OCI-LY3 (cell line): ENCODE results near the gene CLSTN2.

ENCODE experiments used
- H2AFZ ChIP-seq: fragments of 200-600, 300-600 bp; shearing (Covaris generic); 2 replicates; pipeline ENCODE4 v1.6.0; 2014; ENCODE audit warnings: antibody characterized with exemption, low read depth, low read length
- H3K27ac ChIP-seq: fragments of 200-600, 300-600 bp; sonication (generic); 2 replicates; pipeline ENCODE4 v1.5.1; 2014; ENCODE audit warnings: mild to moderate bottlenecking, low read length, moderate library complexity, mixed read lengths
- H3K27me3 ChIP-seq: fragments of 200-600, 300-600 bp; sonication (generic); 2 replicates; pipeline ENCODE4 v1.6.1; 2014; ENCODE audit warnings: low read depth, low read length, mixed read lengths
- H3K36me3 ChIP-seq: fragments of 200-600, 300-600 bp; sonication (generic); replicated peaks from 2 replicates; pipeline ENCODE3; 2014; ENCODE audit warnings: low read depth, low read length, mixed read lengths
- H3K4me1 ChIP-seq: fragments of 300-600, 200-600 bp; sonication (generic); 2 replicates; pipeline ENCODE4 v1.6.1; 2014; ENCODE audit warnings: low read length, mixed read lengths
- H3K4me2 ChIP-seq: fragments of 200-600, 300-600 bp; sonication (generic); 2 replicates; pipeline ENCODE4 v1.6.1; 2014; ENCODE audit warnings: low read length, mixed read lengths
- H3K4me3 ChIP-seq: fragments of 300-600, 200-600 bp; sonication (generic); 2 replicates; pipeline ENCODE4 v1.5.1; 2014; ENCODE audit warnings: antibody characterized with exemption, mild to moderate bottlenecking, low read length, moderate library complexity
- H3K79me2 ChIP-seq: fragments of 300-600, 200-600 bp; shearing (Covaris generic); 2 replicates; pipeline ENCODE4 v1.6.1; 2014; ENCODE audit warnings: mild to moderate bottlenecking, low read length, mixed read lengths
- H3K9ac ChIP-seq: fragments of 300-600, 200-600 bp; shearing (Covaris generic); 2 replicates; pipeline ENCODE4 v1.6.0; 2014; ENCODE audit warnings: mild to moderate bottlenecking, low read length, moderate library complexity
- H3K9me3 ChIP-seq: fragments of 200-600, 300-600 bp; shearing (Covaris generic); 2 replicates; pipeline ENCODE4 v1.6.1; 2014; ENCODE audit warnings: low read length, mixed read lengths; ENCODE audit not compliant: insufficient read depth
- H4K20me1 ChIP-seq: fragments of 200-600, 300-600 bp; sonication (generic); 2 replicates; pipeline ENCODE4 v1.6.1; 2016; ENCODE audit warnings: low read length, mixed read lengths; ENCODE audit not compliant: insufficient read depth
- EZH2phosphoT487 ChIP-seq: fragments of 200-600 bp; shearing (Covaris generic); IDR thresholded peaks from 2 replicates; pipeline ENCODE4 v1.6.1; 2018; ENCODE audit warnings: antibody characterized with exemption, mixed run types, low read depth
- TF ChIP-seq, protein P1 (sequence below): fragments of 200-600, 300-600 bp; sonication (generic); IDR thresholded peaks from 2 replicates; pipeline ENCODE4 v1.5.1; 2014; ENCODE audit warnings: antibody characterized with exemption, low read length, low read depth

The CLSTN2 gene

DNA sequence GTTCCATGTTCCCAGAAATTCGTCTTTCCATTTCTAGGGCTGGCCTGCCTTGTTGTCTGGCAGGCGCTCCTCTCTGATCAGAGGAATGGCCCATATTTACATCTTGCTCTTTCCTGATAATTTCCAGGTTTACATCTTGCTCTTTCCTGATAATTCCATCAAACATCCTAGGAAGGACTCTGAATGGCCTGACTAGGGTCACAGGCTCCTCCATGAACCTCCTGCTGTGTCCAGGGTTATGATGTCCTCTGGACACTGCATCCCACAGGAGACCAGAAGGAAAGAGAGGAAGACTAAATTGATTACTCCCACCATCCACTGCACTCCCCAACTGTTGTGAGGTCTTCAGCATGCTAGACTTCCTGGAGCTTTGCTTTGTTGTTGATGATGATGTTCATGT, 75.4 kb downstream of the CLSTN2 start:
- no peak overlapping the region for H3K4me2 ChIP-seq
- H3K4me3 ChIP-seq = no peak overlapping the region
- H2AFZ ChIP-seq = no peak overlapping the region
- TF ChIP-seq, protein P1, sequence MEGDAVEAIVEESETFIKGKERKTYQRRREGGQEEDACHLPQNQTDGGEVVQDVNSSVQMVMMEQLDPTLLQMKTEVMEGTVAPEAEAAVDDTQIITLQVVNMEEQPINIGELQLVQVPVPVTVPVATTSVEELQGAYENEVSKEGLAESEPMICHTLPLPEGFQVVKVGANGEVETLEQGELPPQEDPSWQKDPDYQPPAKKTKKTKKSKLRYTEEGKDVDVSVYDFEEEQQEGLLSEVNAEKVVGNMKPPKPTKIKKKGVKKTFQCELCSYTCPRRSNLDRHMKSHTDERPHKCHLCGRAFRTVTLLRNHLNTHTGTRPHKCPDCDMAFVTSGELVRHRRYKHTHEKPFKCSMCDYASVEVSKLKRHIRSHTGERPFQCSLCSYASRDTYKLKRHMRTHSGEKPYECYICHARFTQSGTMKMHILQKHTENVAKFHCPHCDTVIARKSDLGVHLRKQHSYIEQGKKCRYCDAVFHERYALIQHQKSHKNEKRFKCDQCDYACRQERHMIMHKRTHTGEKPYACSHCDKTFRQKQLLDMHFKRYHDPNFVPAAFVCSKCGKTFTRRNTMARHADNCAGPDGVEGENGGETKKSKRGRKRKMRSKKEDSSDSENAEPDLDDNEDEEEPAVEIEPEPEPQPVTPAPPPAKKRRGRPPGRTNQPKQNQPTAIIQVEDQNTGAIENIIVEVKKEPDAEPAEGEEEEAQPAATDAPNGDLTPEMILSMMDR = no peak
- TF ChIP-seq EZH2phosphoT487 = no peak
- H3K4me1 ChIP-seq = no peaks in the 10 kb centered on the region
- H3K36me3 ChIP-seq = no peaks in the 10 kb centered on the region
- no peaks in the 10 kb centered on the region for H3K79me2 ChIP-seq
- no peak overlapping the region for H3K9ac ChIP-seq
- no peaks in the 10 kb centered on the region for H3K9me3 ChIP-seq
- no peak overlapping the region for H3K27ac ChIP-seq
- no peaks in the 10 kb centered on the region for H4K20me1 ChIP-seq
- peaks cover 3% of the 10 kb centered on the region; the same call in 1 of the 2 replicates for H3K27me3 ChIP-seq

DNA sequence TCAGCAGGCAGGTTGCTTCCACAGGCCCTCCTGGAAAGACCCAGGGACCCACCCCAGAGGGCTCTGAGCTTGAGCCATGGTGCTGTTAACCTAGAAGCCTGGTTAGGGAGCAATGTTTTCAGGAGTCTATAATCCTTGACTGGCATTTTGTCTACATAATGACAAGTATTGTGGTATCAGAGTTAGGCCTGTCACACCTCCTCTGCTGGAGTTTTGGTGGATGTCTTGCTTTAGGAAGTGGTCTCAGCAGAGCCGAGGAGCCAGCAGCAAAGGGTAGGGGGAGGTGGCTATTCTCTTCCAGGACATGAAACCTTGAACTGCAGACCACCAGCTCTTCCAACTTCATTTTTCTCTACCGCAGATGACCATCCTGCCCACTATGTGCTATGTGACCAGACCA, 76.1 kb downstream of the CLSTN2 start:
- H3K4me3 ChIP-seq = no peak overlapping the region
- H3K9ac ChIP-seq = no peak overlapping the region
- no peak overlapping the region for H2AFZ ChIP-seq
- no peaks in the 10 kb centered on the region for H3K36me3 ChIP-seq
- no peaks in the 10 kb centered on the region for H3K79me2 ChIP-seq
- 0 out of 2 replicates have a peak, but pooled peaks cover 3% of the 10 kb centered on the region for H3K27me3 ChIP-seq
- no peaks in the 10 kb centered on the region for H3K4me1 ChIP-seq
- TF ChIP-seq, protein P1 = no peak
- TF ChIP-seq EZH2phosphoT487 = no peak
- no peak overlapping the region for H3K4me2 ChIP-seq
- no peak overlapping the region for H3K27ac ChIP-seq
- no peaks in the 10 kb centered on the region for H4K20me1 ChIP-seq
- H3K9me3 ChIP-seq = no peaks in the 10 kb centered on the region

DNA sequence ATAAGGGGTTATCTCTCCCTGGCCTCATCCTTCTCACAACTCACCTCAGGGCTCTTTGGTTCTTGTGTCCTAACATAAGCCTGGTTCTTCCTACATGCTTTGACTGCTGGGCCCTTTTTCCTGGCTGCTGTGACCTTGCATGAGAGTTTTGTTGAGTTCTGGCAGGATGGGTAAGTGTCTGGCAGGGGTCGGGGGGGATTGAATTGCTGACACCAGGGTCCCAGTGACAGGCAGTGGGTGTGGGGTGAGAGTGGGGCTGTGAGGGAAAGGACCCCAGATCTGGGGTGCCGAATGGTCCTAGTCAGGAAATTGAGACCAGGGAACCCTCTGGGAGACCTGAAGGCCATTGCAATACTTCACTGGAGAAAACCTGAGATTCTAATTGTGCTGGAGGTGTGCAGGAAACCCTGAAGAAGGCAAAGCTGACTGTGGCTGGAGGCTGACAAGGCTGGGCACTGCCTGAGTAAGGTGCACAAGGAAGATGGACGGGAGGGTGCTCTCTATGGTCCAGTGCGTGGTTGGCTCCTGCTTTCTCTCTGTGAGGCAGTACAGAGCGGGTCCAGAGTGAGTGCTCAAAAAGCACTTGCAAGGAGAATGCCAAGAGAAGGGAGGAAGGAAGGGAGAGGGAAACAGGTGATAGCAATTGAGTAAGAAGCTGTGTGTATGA, 76.8 kb downstream of the CLSTN2 start:
- no peak for TF ChIP-seq EZH2phosphoT487
- TF ChIP-seq, protein P1 = no peak
- Histone ChIP-seq H3K9me3 (no peaks in the 10 kb centered on the region), H3K4me2 (no peak overlapping the region), H3K27ac (no peak overlapping the region), H2AFZ (no peak overlapping the region), H3K4me3 (no peak overlapping the region), H3K36me3 (no peaks in the 10 kb centered on the region), H3K4me1 (no peaks in the 10 kb centered on the region), H3K27me3 (no peaks in the 10 kb centered on the region), H4K20me1 (no peaks in the 10 kb centered on the region), H3K9ac (no peak overlapping the region), H3K79me2 (no peaks in the 10 kb centered on the region)

DNA sequence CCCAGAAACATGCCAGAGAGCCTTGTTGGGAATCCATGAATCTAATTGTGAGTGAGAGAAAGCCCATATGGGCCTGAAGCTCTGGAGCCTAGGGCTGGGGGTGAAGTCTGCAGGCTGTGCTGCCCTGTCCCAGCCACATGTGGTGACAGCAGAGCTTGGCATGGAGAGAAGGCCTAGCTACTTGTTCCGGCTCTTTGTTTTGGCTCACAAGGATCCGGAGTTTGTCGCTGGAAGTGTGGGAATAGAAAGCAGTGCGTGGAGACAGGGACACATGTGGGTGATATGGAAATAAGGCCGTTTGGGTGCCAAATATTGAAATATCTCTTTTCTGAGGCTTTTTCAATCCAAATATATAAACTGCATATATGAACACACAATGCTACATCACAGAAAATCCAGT, 78.2 kb downstream of the CLSTN2 start:
- H3K27me3 ChIP-seq = no peaks in the 10 kb centered on the region
- H3K27ac ChIP-seq = no peak overlapping the region
- no peaks in the 10 kb centered on the region for H3K79me2 ChIP-seq
- no peak overlapping the region for H3K4me2 ChIP-seq
- no peaks in the 10 kb centered on the region for H3K4me1 ChIP-seq
- no peaks in the 10 kb centered on the region for H3K36me3 ChIP-seq
- no peaks in the 10 kb centered on the region for H3K9me3 ChIP-seq
- no peak overlapping the region for H2AFZ ChIP-seq
- H3K9ac ChIP-seq = no peak overlapping the region
- TF ChIP-seq EZH2phosphoT487 = no peak
- TF ChIP-seq, protein P1 = no peak
- H4K20me1 ChIP-seq = no peaks in the 10 kb centered on the region
- no peak overlapping the region for H3K4me3 ChIP-seq
